Stimulated activated CD8-positive, alpha-beta memory T cell treated with anti-CD3 and anti-CD28 coated beads, Interleukin-15, amount 100 ng/mL, for 4 hours (primary cell): ENCODE results near the gene CRELD2.

ENCODE experiments used
- DNase-seq, 2 donors: peaks; one replicate each; pipeline ENCODE4 v3.0.0-alpha.2; 2020; ENCODE audit warnings: low read depth in 2 of 2

Gene CRELD2

GRCh38 chr22:49917974-49918910 lies at the start of gene CRELD2, which contains the start of gene ALG12:
CRELD2 (plus strand) TSS chr22:49918634; CDS start chr22:49918770, 136 bp downstream.
ALG12 (minus strand) TSS chr22:49918438; CDS start chr22:49913765, 4,673 bp downstream.
- DNase-seq, result peak; percentile 95

- no peak for DNase-seq
Measured at GRCh38 chr22:49869086-49869830, 49.2 kb upstream of the CRELD2 start.

- no peak for DNase-seq
Measured at GRCh38 chr22:49869845-49870712, 48.4 kb upstream of the CRELD2 start.

- DNase-seq, result no peak
Measured at GRCh38 chr22:49871482-49871881, 47.0 kb upstream of the CRELD2 start.

- DNase-seq, result no peak
Measured at GRCh38 chr22:49872347-49872746, 46.1 kb upstream of the CRELD2 start.

- no peak for DNase-seq
Measured at GRCh38 chr22:49873228-49873940, 45.0 kb upstream of the CRELD2 start.

GRCh38 chr22:49877642-49878041 lies 40.8 kb upstream of the CRELD2 start:
- DNase-seq, result no peak

- DNase-seq, result no peak
Measured at GRCh38 chr22:49878206-49878605, 40.2 kb upstream of the CRELD2 start.

GRCh38 chr22:49879871-49880270 lies 38.6 kb upstream of the CRELD2 start:
- DNase-seq, result no peak

GRCh38 chr22:49880281-49880680 lies 38.2 kb upstream of the CRELD2 start:
- no peak for DNase-seq

- no peak for DNase-seq
Measured at GRCh38 chr22:49881856-49882255, 36.6 kb upstream of the CRELD2 start.

- no peak for DNase-seq
Measured at GRCh38 chr22:49882519-49883293, 35.7 kb upstream of the CRELD2 start.

- DNase-seq, result no peak
Measured at GRCh38 chr22:49883294-49883640, 35.2 kb upstream of the CRELD2 start.

GRCh38 chr22:49884075-49884474 lies 34.4 kb upstream of the CRELD2 start:
- no peak for DNase-seq

- no peak for DNase-seq
Measured at GRCh38 chr22:49884503-49885260, 33.8 kb upstream of the CRELD2 start.

GRCh38 chr22:49885281-49885680 lies 33.2 kb upstream of the CRELD2 start:
- no peak for DNase-seq

GRCh38 chr22:49885881-49886280 lies 32.6 kb upstream of the CRELD2 start:
- no peak for DNase-seq

- no peak for DNase-seq
Measured at GRCh38 chr22:49886346-49887063, 31.9 kb upstream of the CRELD2 start.

- no peak for DNase-seq
Measured at GRCh38 chr22:49887064-49887451, 31.4 kb upstream of the CRELD2 start.
